AG10803 (cell line): ENCODE results near the gene GHR.
A peak's percentile ranks its signal among the peaks of the same experiment; 100 is the strongest.

Experiments
- DNase-seq: peaks from one replicate; pipeline ENCODE4 v3.0.0; 2010; ENCODE audit warnings: low read depth
- H3K4me3 ChIP-seq: 2 replicates; pipeline ENCODE4 v1.5.1; 2011; ENCODE audit warnings: mild to moderate bottlenecking, low read length, control low read depth
- TF ChIP-seq, protein P1 (sequence below): conservative IDR thresholded peaks from 2 replicates; pipeline ENCODE4 v1.5.1; 2011; ENCODE audit warnings: mild to moderate bottlenecking, low read length, control low read depth, inconsistent platforms

Gene GHR

DNA sequence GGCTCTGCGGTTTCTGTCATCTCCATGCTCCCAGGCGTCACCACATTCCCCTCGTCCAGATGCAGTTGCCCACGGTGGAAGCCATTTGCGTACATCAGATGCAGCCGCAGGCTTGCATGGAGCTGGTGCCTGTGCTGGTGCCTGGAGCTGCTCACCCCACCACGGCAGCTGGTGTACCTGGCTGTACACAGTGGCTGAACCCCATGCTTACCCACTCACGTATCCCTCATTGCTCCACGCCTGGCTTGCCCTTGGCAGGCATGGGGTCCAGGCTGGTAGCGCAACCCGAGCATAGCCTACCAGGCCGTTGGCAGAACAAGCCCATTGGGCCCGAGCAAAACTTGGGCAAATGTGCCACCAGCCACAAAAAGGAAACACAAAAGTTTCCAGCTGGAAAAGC lies 159.5 kb downstream of the GHR start:
- H3K4me3 ChIP-seq, result no peak overlapping the region
- TF ChIP-seq, protein P1, sequence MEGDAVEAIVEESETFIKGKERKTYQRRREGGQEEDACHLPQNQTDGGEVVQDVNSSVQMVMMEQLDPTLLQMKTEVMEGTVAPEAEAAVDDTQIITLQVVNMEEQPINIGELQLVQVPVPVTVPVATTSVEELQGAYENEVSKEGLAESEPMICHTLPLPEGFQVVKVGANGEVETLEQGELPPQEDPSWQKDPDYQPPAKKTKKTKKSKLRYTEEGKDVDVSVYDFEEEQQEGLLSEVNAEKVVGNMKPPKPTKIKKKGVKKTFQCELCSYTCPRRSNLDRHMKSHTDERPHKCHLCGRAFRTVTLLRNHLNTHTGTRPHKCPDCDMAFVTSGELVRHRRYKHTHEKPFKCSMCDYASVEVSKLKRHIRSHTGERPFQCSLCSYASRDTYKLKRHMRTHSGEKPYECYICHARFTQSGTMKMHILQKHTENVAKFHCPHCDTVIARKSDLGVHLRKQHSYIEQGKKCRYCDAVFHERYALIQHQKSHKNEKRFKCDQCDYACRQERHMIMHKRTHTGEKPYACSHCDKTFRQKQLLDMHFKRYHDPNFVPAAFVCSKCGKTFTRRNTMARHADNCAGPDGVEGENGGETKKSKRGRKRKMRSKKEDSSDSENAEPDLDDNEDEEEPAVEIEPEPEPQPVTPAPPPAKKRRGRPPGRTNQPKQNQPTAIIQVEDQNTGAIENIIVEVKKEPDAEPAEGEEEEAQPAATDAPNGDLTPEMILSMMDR, result no peak
- DNase-seq, result no peak

DNA sequence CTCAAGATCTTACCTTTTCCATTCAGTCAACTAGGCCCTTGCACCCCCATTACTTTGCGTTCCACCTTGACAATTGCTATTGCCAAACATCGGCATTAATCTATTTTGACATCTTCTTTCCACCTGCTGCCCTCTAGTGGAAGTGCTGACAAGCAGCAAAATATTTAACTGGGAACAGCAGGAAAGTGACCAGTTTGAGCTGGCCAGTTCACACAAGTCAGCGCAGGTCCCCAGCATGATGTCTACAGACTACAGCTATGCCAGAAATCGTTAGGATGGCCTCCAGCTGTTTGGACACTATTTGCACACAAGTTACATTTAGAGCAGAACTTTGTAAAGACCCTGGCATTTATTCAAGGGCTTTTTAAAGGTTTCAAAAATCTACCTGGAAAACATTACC lies 160.1 kb downstream of the GHR start:
- DNase-seq, result peak; percentile 50
- H3K4me3 ChIP-seq, result no peak overlapping the region
- TF ChIP-seq, protein P1, result peak; percentile 85

DNA sequence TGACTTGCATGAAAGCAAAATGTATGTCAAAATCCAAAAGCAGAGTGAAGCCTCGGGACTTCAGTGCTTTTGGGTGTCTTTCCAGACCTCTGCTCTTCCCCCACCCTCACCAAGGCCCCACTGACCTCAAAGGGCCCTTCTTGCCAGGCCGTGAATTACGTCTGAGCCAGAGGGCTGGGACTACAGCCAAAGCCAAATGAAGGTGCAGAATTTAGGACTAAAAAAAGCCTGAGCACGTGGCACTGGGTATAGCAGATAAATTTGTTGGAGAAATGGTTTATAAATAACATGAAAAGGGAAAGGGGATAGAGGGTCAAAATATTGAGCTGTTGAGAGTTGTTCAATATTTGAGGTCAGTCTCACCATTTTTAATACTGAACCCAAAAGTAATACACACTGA lies 163.4 kb downstream of the GHR start:
- TF ChIP-seq, protein P1, result no peak
- no peak overlapping the region for H3K4me3 ChIP-seq
- no peak for DNase-seq

DNA sequence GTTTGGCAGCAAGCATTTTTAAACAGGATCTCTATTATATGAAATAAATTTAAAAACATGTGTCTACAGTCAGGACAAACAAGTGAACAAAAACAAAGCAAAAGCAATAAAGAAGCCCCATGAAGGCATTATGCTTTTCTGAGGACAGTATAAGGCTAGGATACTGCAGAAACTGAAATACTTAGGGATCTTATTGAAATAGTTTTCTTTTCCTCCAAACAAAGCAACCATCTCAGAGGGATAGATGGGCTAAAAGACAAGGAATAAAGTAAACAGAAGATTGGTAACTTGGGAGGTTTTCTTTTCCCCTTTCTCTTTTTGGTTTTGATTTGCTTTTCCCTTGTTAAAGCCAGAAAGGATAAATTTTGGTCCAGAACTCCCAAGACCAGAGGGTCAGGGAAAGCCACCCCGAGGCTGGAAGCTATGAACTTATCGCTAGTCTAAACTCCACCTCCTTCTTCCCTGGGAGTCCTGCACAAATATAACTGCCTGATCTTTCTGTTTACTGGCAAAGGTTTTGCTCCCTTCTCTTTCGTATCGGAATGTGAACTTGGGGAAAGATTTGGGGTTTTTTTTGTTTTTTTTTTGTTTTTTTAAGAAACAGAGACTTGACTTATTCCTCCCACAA lies 164.0 kb downstream of the GHR start:
- TF ChIP-seq, protein P1, result no peak
- no peak for DNase-seq

DNA sequence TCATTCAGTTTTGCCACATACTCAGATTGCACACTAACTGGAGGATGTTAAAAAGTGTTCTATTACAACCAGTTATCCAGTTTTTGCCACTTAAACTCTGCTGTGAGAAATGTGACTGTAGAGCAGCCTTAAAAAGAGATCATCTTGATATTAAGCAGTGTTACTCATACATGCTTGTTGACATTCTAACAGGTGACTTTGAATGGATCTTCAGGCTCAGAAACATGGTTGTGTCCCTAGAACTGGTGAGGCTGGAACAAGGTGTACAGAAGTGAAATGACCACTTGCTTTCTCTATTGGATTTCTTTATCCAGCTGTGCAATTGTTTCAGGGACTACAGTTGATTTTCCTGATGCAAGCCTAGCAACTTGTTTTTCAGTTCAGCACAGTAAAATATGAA lies 167.3 kb downstream of the GHR start:
- no peak overlapping the region for H3K4me3 ChIP-seq
- DNase-seq, result no peak
- TF ChIP-seq, protein P1, result no peak

More for the DNA sequence above, 164.0 kb downstream of the GHR start:
- no peak overlapping the region for H3K4me3 ChIP-seq

DNA sequence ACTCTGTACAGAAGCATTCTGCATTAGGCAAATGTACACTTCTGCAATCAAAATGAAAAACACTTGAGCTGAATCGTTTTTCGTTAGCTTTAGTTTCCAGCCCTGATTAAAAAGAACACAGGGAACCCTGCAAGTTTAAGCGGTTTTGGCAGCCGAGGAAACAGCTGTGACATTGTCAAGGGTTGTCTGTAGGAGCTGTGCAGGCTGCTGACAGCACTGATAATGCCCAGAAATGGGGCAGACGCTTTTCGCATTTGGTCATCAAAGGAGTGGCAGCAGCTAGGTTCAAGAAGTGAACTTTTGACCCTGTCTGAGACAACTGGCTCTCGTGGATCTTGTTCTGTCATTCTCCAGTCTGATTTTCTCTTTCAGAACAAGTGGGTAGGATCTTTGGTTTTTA lies 167.8 kb downstream of the GHR start:
- no peak overlapping the region for H3K4me3 ChIP-seq
- no peak for DNase-seq
- TF ChIP-seq, protein P1, result no peak

DNA sequence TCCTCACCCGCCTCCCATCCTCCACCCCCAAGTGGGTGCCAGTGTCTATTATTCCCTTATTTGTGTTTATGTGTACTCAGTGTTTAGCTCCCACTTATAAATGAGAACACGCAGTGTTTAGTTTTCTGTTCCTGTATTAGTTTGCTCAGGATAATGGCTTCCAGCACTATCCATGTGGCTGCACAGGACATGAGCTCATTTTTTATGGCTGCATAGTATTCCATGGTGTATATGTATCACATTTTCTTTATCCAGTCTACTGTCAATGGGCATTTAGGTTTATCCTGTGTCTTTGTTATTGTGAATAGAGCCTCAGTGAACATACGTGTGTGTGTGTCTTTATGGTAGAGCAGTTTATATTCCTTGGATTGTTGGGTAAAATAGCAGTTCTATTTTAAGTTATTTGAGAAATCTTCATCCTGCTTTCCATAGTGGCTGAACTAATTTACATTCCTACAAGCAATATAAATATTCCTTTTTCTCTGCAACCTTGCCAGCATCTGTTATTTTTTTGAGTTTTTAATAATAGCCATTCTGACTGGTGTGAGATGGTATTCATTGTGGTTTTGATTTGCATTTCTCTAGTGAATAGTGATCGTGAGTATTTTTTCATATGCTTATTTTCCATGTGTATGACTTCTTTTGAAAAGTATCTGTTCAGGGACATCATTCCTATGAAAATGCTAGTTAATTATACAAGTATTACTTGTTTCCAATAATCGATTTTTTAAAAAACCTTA lies 169.3 kb downstream of the GHR start:
- no peak for DNase-seq
- TF ChIP-seq, protein P1, result no peak
- no peak overlapping the region for H3K4me3 ChIP-seq
